IMR-90 (cell line): ENCODE results near the gene PLEKHA8. TPM values are rescaled to one million over a fixed set of nuclear protein-coding genes. Genes with fewer than 3 reads are reported as not detected.

ENCODE experiments used
- ATAC-seq: fragments of 200-7000 bp; cut with Tn5 transposase; 2 replicates; pipeline ENCODE4 v1.9.1; 2020; ENCODE audit warnings: low read depth, mild to moderate bottlenecking, moderate library complexity
- BruUV-seq: library from RNA; stranded (reverse); fragments of 400-500 nt; replicated peaks from 2 replicates; lab custom pipeline; 2021; lab: Mats Ljungman, UMichigan
- CTCF ChIA-PET: fragments of 300-600 bp; formaldehyde crosslinking; extraction: SDS; loops from one replicate; lab custom pipeline; 2021; ENCODE audit warnings: antibody characterized with exemption; lab: Yijun Ruan, JAX
- POLR2A ChIA-PET: fragments of 300-600 bp; sonication (Branson Sonifier 250); formaldehyde crosslinking; loops from one replicate; lab custom pipeline; 2022; ENCODE audit warnings: antibody characterized with exemption; ENCODE audit not compliant: unreplicated experiment; lab: Charles Lee
- DNase-seq: peaks from one replicate; pipeline ENCODE4 v3.0.0; 2013
- H2AFZ ChIP-seq: replicated peaks from 2 replicates; pipeline ENCODE3; 2013; ENCODE audit warnings: low read length, mild to moderate bottlenecking; ENCODE audit not compliant: poor library complexity
- H2AK5ac ChIP-seq: 2 replicates; pipeline ENCODE4 v1.6.1; 2013; ENCODE audit warnings: low read depth, low read length, inconsistent platforms
- H2AK9ac ChIP-seq: replicated peaks from 2 replicates; pipeline ENCODE3; 2013; ENCODE audit warnings: mild to moderate bottlenecking, low read depth, low read length, moderate library complexity; ENCODE audit not compliant: poor library complexity
- H2BK120ac ChIP-seq: 2 replicates; pipeline ENCODE4 v1.6.1; 2013; ENCODE audit warnings: low read depth, low read length, inconsistent platforms
- H2BK15ac ChIP-seq: 3 replicates; pipeline ENCODE4 v1.6.1; 2013; ENCODE audit warnings: low read depth, low read length, inconsistent platforms
- H2BK20ac ChIP-seq: 2 replicates; pipeline ENCODE4 v1.6.1; 2013; ENCODE audit warnings: low read depth, mild to moderate bottlenecking, inconsistent platforms, low read length, moderate library complexity
- H2BK5ac ChIP-seq: 2 replicates; pipeline ENCODE4 v1.6.1; 2013; ENCODE audit warnings: mild to moderate bottlenecking, low read depth, low read length, inconsistent platforms; ENCODE audit not compliant: poor library complexity, severe bottlenecking
- H3K14ac ChIP-seq: replicated peaks from 2 replicates; pipeline ENCODE4 v1.6.1; 2013; ENCODE audit warnings: low read depth, low read length, inconsistent platforms
- H3K18ac ChIP-seq: 2 replicates; pipeline ENCODE4 v1.6.1; 2013; ENCODE audit warnings: low read depth, low read length, control low read depth
- H3K23ac ChIP-seq: 2 replicates; pipeline ENCODE4 v1.6.1; 2013; ENCODE audit warnings: low read depth, low read length, inconsistent platforms
- H3K27ac ChIP-seq: 2 replicates; pipeline ENCODE4 v1.5.1; 2013; ENCODE audit warnings: mild to moderate bottlenecking, control low read depth, low read length; ENCODE audit not compliant: insufficient read depth
- H3K27me3 ChIP-seq: 2 replicates; pipeline ENCODE4 v1.6.1; 2013; ENCODE audit warnings: low read length; ENCODE audit not compliant: control insufficient read depth, insufficient read depth
- H3K36me3 ChIP-seq: 2 replicates; pipeline ENCODE4 v1.6.1; 2013; ENCODE audit warnings: low read length, mixed read lengths; ENCODE audit not compliant: control insufficient read depth, insufficient read depth
- H3K4ac ChIP-seq: 2 replicates; pipeline ENCODE4 v1.6.1; 2013; ENCODE audit warnings: low read depth, low read length, inconsistent platforms
- H3K4me1 ChIP-seq: 2 replicates; pipeline ENCODE4 v1.6.1; 2013; ENCODE audit warnings: low read length, mixed read lengths; ENCODE audit not compliant: control insufficient read depth, insufficient read depth
- H3K4me2 ChIP-seq: 2 replicates; pipeline ENCODE4 v1.6.1; 2013; ENCODE audit warnings: low read depth, mild to moderate bottlenecking, control low read depth, low read length, moderate library complexity
- H3K4me3 ChIP-seq: 2 replicates; pipeline ENCODE4 v1.5.1; 2013; ENCODE audit warnings: low read depth, mild to moderate bottlenecking, control low read depth, low read length, moderate library complexity; ENCODE audit not compliant: insufficient read depth
- H3K56ac ChIP-seq: 2 replicates; pipeline ENCODE4 v1.6.1; 2013; ENCODE audit warnings: low read length, inconsistent platforms; ENCODE audit not compliant: insufficient read depth; ENCODE audit errors: extremely low read depth
- H3K79me1 ChIP-seq, 2 experiments: 2 replicates each; pipeline ENCODE4 v1.6.1; 2013; ENCODE audit warnings: low read length in 2 of 2, inconsistent platforms in 1 of 2, low read depth in 1 of 2
- H3K9ac ChIP-seq: 2 replicates; pipeline ENCODE4 v1.6.1; 2013; ENCODE audit warnings: low read depth, low read length, control low read depth
- H3K9me1 ChIP-seq: 2 replicates; pipeline ENCODE4 v1.6.1; 2013; ENCODE audit warnings: low read length, inconsistent platforms; ENCODE audit not compliant: insufficient read depth
- H3K9me3 ChIP-seq: 2 replicates; pipeline ENCODE4 v1.6.1; 2013; ENCODE audit warnings: low read length; ENCODE audit not compliant: control insufficient read depth, insufficient read depth
- H4K20me1 ChIP-seq: 2 replicates; pipeline ENCODE4 v1.6.1; 2013; ENCODE audit warnings: low read length, inconsistent platforms; ENCODE audit not compliant: insufficient read depth
- H4K5ac ChIP-seq: 2 replicates; pipeline ENCODE4 v1.6.1; 2013; ENCODE audit warnings: mild to moderate bottlenecking, low read depth, low read length, control low read depth
- H4K8ac ChIP-seq, 2 experiments: 2 replicates each; pipeline ENCODE4 v1.6.1; 2013; ENCODE audit warnings: low read depth in 2 of 2, low read length in 2 of 2, control low read depth in 1 of 2, inconsistent platforms in 1 of 2
- H4K91ac ChIP-seq: 2 replicates; pipeline ENCODE4 v1.6.1; 2013; ENCODE audit warnings: low read depth, low read length, inconsistent platforms; ENCODE audit not compliant: insufficient read depth
- MAZ ChIP-seq: IDR thresholded peaks from 2 replicates; pipeline ENCODE4 v1.6.1; 2012; ENCODE audit warnings: low read depth, mild to moderate bottlenecking, low read length, improper control_type of control experiment, moderate library complexity, borderline replicate concordance
- RFX5 ChIP-seq: IDR thresholded peaks from 2 replicates; pipeline ENCODE4 v1.8.0; 2012; ENCODE audit warnings: low read depth, mild to moderate bottlenecking, low read length, moderate library complexity
- USF2 ChIP-seq: fragments of 150-350 bp; IDR thresholded peaks from 2 replicates; pipeline ENCODE4 v1.6.1; 2017; ENCODE audit warnings: mild to moderate bottlenecking, antibody characterized with exemption, low read length, low read depth
- WGBS, 2 experiments: methylation state at CpG; one replicate each; pipeline versions ENCODE4 v1.1.5 to v1.1.7; 2013; ENCODE audit warnings: missing lambda C conversion rate in 2 of 2; ENCODE audit not compliant: insufficient read length in 1 of 2; ENCODE audit errors: extremely low coverage in 2 of 2; 5-methylcytosine and 5-hydroxymethylcytosine counted together
- dilution Hi-C: fragments of 300-500 bp; cut with HindIII; formaldehyde crosslinking; loops from one replicate; pipeline ENCODE4 v1.14.3; 2018; ENCODE audit warnings: low sequenced_read_pairs; ENCODE audit not compliant: unreplicated experiment
- in situ Hi-C: fragments of 300-500 bp; cut with MboI; formaldehyde crosslinking; loops from 3 replicates; pipeline ENCODE4 v1.14.3; 2019; ENCODE audit warnings: low sequenced_read_pairs, inconsistent platforms, mixed read lengths
- intact Hi-C: fragments of 100-400 bp; cut with micrococcal nuclease; formaldehyde crosslinking; loops from 2 replicates; pipeline ENCODE4 v1.10.0; 2022
- polyA plus RNA-seq, 3 experiments: library from polyadenylated mRNA; depleted of rRNA; stranded (reverse); fragments of >200 nt; gene quantifications; 2 replicates each; pipeline ENCODE4 v1.2.3, GENCODE V29; 2012; ENCODE audit warnings: low replicate concordance in 1 of 3
- total RNA-seq: library from RNA; depleted of rRNA; stranded (reverse); fragments of >200 nt; gene quantifications from 2 replicates; pipeline ENCODE4 v1.2.3, GENCODE V29; 2012

Gene PLEKHA8
- total and polyA plus RNA-seq, 2 of the 4 experiments (the other 2 are of a cell fraction) = 3.6 to 9.7 TPM

GRCh38 chr7:30136743-30137485 lies 108.7 kb downstream of the PLEKHA8 start:
- H3K9ac ChIP-seq = no peak overlapping the region
- no peak overlapping the region for H4K5ac ChIP-seq
- H3K14ac ChIP-seq = no peak overlapping the region
- H4K91ac ChIP-seq = no peak overlapping the region
- 100% methylated on average over 3 of the region's 7 CpGs; no CpG with 5 or more reads in 1 of the 2 experiments for WGBS, 2 experiments
- no peak overlapping the region for H3K18ac ChIP-seq
- H2BK15ac ChIP-seq = no peak overlapping the region
- intact Hi-C loops (no loop called here), dilution Hi-C loops (no loop called here), in situ Hi-C loops (no loop called here)
- no peak overlapping the region for H2BK20ac ChIP-seq
- peaks cover 3% of the 10 kb centered on the region for H3K4me1 ChIP-seq
- no peak overlapping the region; the same call in 1 of the 2 replicates for H2AK5ac ChIP-seq
- CTCF ChIA-PET = no interaction called here
- H2AFZ ChIP-seq = peak overlapping the region; percentile 94
- H3K9me3 ChIP-seq = no peaks in the 10 kb centered on the region
- H4K8ac ChIP-seq = no peak overlapping the region
- no peak for TF ChIP-seq MAZ
- TF ChIP-seq USF2 = no peak
- TF ChIP-seq RFX5 = no peak
- no peak overlapping the region for H2BK5ac ChIP-seq
- no peaks in the 10 kb centered on the region for H4K20me1 ChIP-seq
- peak overlapping the region; percentile 3 for H2AK9ac ChIP-seq
- no TSS peak for BruUV-seq
- H3K4me3 ChIP-seq = peak overlapping the region; percentile 98; the same call in 1 of the 2 replicates
- no peak overlapping the region for H3K27ac ChIP-seq
- ATAC-seq = no peak
- no peak overlapping the region for H3K23ac ChIP-seq
- no peaks in the 10 kb centered on the region for H3K9me1 ChIP-seq
- H3K4me2 ChIP-seq = peak overlapping the region; percentile 80; the same call in 1 of the 2 replicates
- POLR2A ChIA-PET = no interaction called here
- H3K36me3 ChIP-seq = no peaks in the 10 kb centered on the region
- 0 out of 2 replicates have a peak overlapping the region, but pooled peaks have one; percentile 0 for H3K4ac ChIP-seq
- H3K56ac ChIP-seq = no peak overlapping the region
- H3K79me1 ChIP-seq = peaks cover 13 to 15% of the 10 kb centered on the region in 2 experiments; a peak in 3 of 4 replicates
- no peak for DNase-seq
- no peak overlapping the region for H2BK120ac ChIP-seq
- no peaks in the 10 kb centered on the region for H3K27me3 ChIP-seq
